K562 (cell line): ENCODE measurements around the gene NR1D2. TPM values are rescaled to one million over a fixed set of nuclear protein-coding genes. Genes with fewer than 3 reads are reported as not detected.
A peak's percentile ranks its signal among the peaks of the same experiment; 100 is the strongest.

Source experiments
- CBFA2T3 ChIP-seq: fragments of 450-650 bp; IDR thresholded peaks from 2 replicates; pipeline ENCODE4 v1.6.1; 2017
- CREB3L1 ChIP-seq: fragments of 450-650 bp; IDR thresholded peaks from 2 replicates; pipeline ENCODE4 v1.6.1; 2014; ENCODE audit warnings: low read depth, mild to moderate bottlenecking, moderate library complexity, borderline replicate concordance
- DACH1 ChIP-seq: fragments of 450-650 bp; IDR thresholded peaks from 2 replicates; pipeline ENCODE4 v1.6.1; 2018; ENCODE audit not compliant: partially characterized antibody
- EGR1 ChIP-seq: fragments of 450-650 bp; conservative IDR thresholded peaks from 2 replicates; pipeline ENCODE4 v1.6.1; 2017; ENCODE audit warnings: mild to moderate bottlenecking
- FOXJ2 ChIP-seq: fragments of 200-800 bp; sonication (Bioruptor generic); IDR thresholded peaks from 2 replicates; pipeline ENCODE4 v1.6.1; 2016; ENCODE audit warnings: missing genetic modification characterization, missing compliant biosample characterization
- ILF3 ChIP-seq: fragments of 450-650 bp; IDR thresholded peaks from 2 replicates; pipeline ENCODE4 v1.6.1; 2018; ENCODE audit warnings: antibody characterized with exemption, mild to moderate bottlenecking, moderate library complexity, borderline replicate concordance
- NCOA4 ChIP-seq: fragments of 450-650 bp; IDR thresholded peaks from 2 replicates; pipeline ENCODE4 v1.6.1; 2018; ENCODE audit warnings: mild to moderate bottlenecking; ENCODE audit not compliant: partially characterized antibody
- NCOA6 ChIP-seq: fragments of 450-650 bp; IDR thresholded peaks from 2 replicates; pipeline ENCODE4 v1.6.1; 2017; ENCODE audit warnings: mild to moderate bottlenecking
- NR3C1 ChIP-seq: sonication (generic); formaldehyde crosslinking; IDR thresholded peaks from 2 replicates; pipeline ENCODE4 v1.8.1; 2022; ENCODE audit warnings: missing genetic modification reagents
- RBM15 ChIP-seq: fragments of 200-400 bp; formaldehyde crosslinking; IDR thresholded peaks from 2 replicates; pipeline ENCODE4 v1.6.1; 2018; ENCODE audit warnings: mild to moderate bottlenecking, low read length, moderate library complexity; ENCODE audit not compliant: insufficient read depth
- RFX7 ChIP-seq: fragments of 250-450 bp; sonication (Bioruptor Pico); IDR thresholded peaks from 2 replicates; pipeline ENCODE4 v1.5.1; 2021; ENCODE audit warnings: mild to moderate bottlenecking
- RHOXF2B ChIP-seq: fragments of 250-450 bp; sonication (Bioruptor Pico); conservative IDR thresholded peaks from 2 replicates; pipeline ENCODE4 v1.5.1; 2021
- SIX5 ChIP-seq, 2 experiments: IDR thresholded peaks; 2 replicates each; pipeline ENCODE4 v1.6.1; 2011; ENCODE audit warnings: low read length in 2 of 2, borderline replicate concordance in 1 of 2, low read depth in 1 of 2, mild to moderate bottlenecking in 1 of 2, moderate library complexity in 1 of 2; ENCODE audit not compliant: insufficient read depth in 1 of 2
- SMAD2 ChIP-seq: fragments of 150-350 bp; IDR thresholded peaks from 2 replicates; pipeline ENCODE4 v1.6.1; 2014; ENCODE audit warnings: low read depth, mild to moderate bottlenecking, low read length
- SMARCA4 ChIP-seq: fragments of 450-650 bp; IDR thresholded peaks from 2 replicates; pipeline ENCODE4 v1.6.1; 2016
- SMARCB1 ChIP-seq: IDR thresholded peaks from 2 replicates; pipeline ENCODE4 v1.6.1; 2011; ENCODE audit warnings: improper control_type of control experiment, low read depth; ENCODE audit not compliant: insufficient read length
- SRSF7 ChIP-seq: fragments of 200-400 bp; formaldehyde crosslinking; optimal IDR thresholded peaks from 2 replicates; pipeline ENCODE3; 2017; ENCODE audit warnings: mild to moderate bottlenecking, low read depth, low read length
- TAF1 ChIP-seq: IDR thresholded peaks from 2 replicates; pipeline ENCODE4 v1.6.1; 2011; ENCODE audit warnings: mild to moderate bottlenecking, low read length, moderate library complexity; ENCODE audit not compliant: insufficient read depth, control insufficient read depth, severe bottlenecking; ENCODE audit errors: extremely low read depth
- TAF9B ChIP-seq: fragments of 450-650 bp; IDR thresholded peaks from 2 replicates; pipeline ENCODE4 v1.6.1; 2018; ENCODE audit warnings: mild to moderate bottlenecking; ENCODE audit not compliant: partially characterized antibody
- TBL1XR1 ChIP-seq, 2 experiments: IDR thresholded peaks; 2 replicates each; pipeline ENCODE4 v1.6.1; 2012; ENCODE audit warnings: improper control_type of control experiment in 2 of 2, low read length in 2 of 2, mild to moderate bottlenecking in 1 of 2
- TCF3 ChIP-seq: sonication (generic); formaldehyde crosslinking; IDR thresholded peaks from 2 replicates; pipeline ENCODE4 v1.4.0; 2020; ENCODE audit warnings: mild to moderate bottlenecking, missing genetic modification reagents
- TCF7 ChIP-seq: sonication (generic); IDR thresholded peaks from 2 replicates; pipeline ENCODE4 v1.6.1; 2016; ENCODE audit warnings: antibody characterized with exemption, borderline replicate concordance
- TSHZ1 ChIP-seq: fragments of 250-450 bp; sonication (Bioruptor Pico); IDR thresholded peaks from 2 replicates; pipeline ENCODE4 v1.4.0; 2020; ENCODE audit warnings: mild to moderate bottlenecking, moderate library complexity
- ZSCAN29 ChIP-seq: fragments of 450-650 bp; IDR thresholded peaks from 2 replicates; pipeline ENCODE4 v1.6.1; 2017
- polyA plus RNA-seq, 8 experiments: library from polyadenylated mRNA; depleted of rRNA in 4 of 8; stranded (reverse) in 5 of 8; unstranded in 3 of 8; fragments of >200 nt; fragmentation: Nextera tagmentation in 2 of 8; fragmentation: Illumina TruSeq in 1 of 8; extraction: Ambion mirVana in 2 of 8; extraction: Trizol in 1 of 8; gene quantifications; 2 replicates each; pipeline versions ENCODE4 v1.2.1 to v1.2.3, GENCODE V29; 2011 to 2014; ENCODE audit warnings: inconsistent platforms in 1 of 8, missing spikeins in 1 of 8
- total RNA-seq, 7 experiments: library from RNA; depleted of rRNA in 6 of 7; stranded (reverse); fragments of >200 nt in 6 of 7; fragmentation: Illumina TruSeq in 2 of 7; extraction: Trizol in 2 of 7; gene quantifications; 2 replicates each; pipeline versions ENCODE4 v1.2.1 to v1.2.3, GENCODE V29; 2011 to 2021; ENCODE audit warnings: low replicate concordance in 1 of 7
- TF ChIP-seq, protein P1 (sequence below): fragments of 450-650 bp; IDR thresholded peaks from 2 replicates; pipeline ENCODE4 v1.6.1; 2016; ENCODE audit warnings: missing biosample characterization, missing genetic modification characterization

The NR1D2 gene
- total and polyA plus RNA-seq, 9 of the 15 experiments (the other 6 are each of a cell fraction or from before 2014, with no cell fraction given): 1.2 to 5.5 (median 2.9) TPM

- TF ChIP-seq RFX7 (CRISPR knock-in tag) (no peak), NCOA6 (peak; percentile 57), ZSCAN29 (0 out of 2 replicates have a peak, but pooled peaks have one; percentile 56), SMAD2 (no peak), SMARCA4 (peak; percentile 76), CREB3L1 (peak; percentile 84), SIX5 (IDR thresholded peaks at IDR 0.05; ENCODE audit: borderline replicate concordance in 1 of 2, insufficient read depth in 1 of 2, low read depth in 1 of 2, low read length in 2 of 2) (no peak), SRSF7 (no peak), EGR1 (peak; percentile 93), TAF9B (peak; percentile 53), NCOA4 (no peak), NR3C1 (CRISPR knock-in tag) (peak; percentile 16; the same call in 1 of the 2 replicates), SMARCB1 (no peak), CBFA2T3 (peak; percentile 31; the same call in 1 of the 2 replicates), TCF7 (peak; percentile 31; the same call in 1 of the 2 replicates), RBM15 (no peak), TSHZ1 (CRISPR knock-in tag) (no peak), ILF3 (no peak), RHOXF2B (no peak), TCF3 (CRISPR knock-in tag) (no peak), TBL1XR1 (IDR thresholded peaks at IDR 0.05; ENCODE audit: low read length in 2 of 2) (peak in 1 of 2 experiments; percentile 84; a peak in 2 of 4 replicates), DACH1 (no peak), FOXJ2 (peak; percentile 78), TAF1 (peak; percentile 36)
- TF ChIP-seq, protein P1, sequence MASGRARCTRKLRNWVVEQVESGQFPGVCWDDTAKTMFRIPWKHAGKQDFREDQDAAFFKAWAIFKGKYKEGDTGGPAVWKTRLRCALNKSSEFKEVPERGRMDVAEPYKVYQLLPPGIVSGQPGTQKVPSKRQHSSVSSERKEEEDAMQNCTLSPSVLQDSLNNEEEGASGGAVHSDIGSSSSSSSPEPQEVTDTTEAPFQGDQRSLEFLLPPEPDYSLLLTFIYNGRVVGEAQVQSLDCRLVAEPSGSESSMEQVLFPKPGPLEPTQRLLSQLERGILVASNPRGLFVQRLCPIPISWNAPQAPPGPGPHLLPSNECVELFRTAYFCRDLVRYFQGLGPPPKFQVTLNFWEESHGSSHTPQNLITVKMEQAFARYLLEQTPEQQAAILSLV (tag): no peak
These were observed 1.0 kb downstream of the NR1D2 start (continued) for GRCh38 chr3:23945913-23946687.
